ENCODE results near the gene CMTM6.

CMTM6 gene

DNA sequence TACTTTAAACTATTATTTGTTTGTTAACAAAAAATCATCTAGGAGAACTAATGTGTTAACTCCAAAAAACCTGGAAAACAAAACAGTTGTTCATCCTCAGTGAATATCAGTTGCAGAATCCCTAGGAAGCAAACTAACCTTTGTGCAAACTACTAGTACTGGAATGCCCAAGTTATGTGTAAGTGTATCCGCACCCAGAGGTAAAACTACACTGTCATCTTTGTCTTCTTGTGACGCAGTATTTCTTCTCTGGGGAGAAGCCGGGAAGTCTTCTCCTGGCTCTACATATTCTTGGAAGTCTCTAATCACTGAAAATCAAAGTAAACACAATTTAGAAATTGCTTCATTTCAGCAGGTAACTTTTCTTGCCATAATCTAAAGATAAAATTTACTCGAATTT is 38.2 kb upstream of the CMTM6 start:
- H3K9me3 ChIP-seq (ENCODE audit: insufficient read depth, low read length, severe bottlenecking): no peaks in the 10 kb centered on the region
- peaks cover 58% of the 10 kb centered on the region for H3K36me3 ChIP-seq (ENCODE audit: insufficient read depth, low read length)
- no peak overlapping the region for H3K4me3 ChIP-seq (ENCODE audit: low read depth in 1 of 2, low read length in 2 of 2)
- H3K4me2 ChIP-seq (ENCODE audit: insufficient read depth, low read length): no peak overlapping the region
- DNase-seq: no peak
- TF ChIP-seq, protein P1, sequence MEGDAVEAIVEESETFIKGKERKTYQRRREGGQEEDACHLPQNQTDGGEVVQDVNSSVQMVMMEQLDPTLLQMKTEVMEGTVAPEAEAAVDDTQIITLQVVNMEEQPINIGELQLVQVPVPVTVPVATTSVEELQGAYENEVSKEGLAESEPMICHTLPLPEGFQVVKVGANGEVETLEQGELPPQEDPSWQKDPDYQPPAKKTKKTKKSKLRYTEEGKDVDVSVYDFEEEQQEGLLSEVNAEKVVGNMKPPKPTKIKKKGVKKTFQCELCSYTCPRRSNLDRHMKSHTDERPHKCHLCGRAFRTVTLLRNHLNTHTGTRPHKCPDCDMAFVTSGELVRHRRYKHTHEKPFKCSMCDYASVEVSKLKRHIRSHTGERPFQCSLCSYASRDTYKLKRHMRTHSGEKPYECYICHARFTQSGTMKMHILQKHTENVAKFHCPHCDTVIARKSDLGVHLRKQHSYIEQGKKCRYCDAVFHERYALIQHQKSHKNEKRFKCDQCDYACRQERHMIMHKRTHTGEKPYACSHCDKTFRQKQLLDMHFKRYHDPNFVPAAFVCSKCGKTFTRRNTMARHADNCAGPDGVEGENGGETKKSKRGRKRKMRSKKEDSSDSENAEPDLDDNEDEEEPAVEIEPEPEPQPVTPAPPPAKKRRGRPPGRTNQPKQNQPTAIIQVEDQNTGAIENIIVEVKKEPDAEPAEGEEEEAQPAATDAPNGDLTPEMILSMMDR (IDR thresholded peaks at IDR 0.05; ENCODE audit: borderline replicate concordance, extremely low read depth, low read length, poor library complexity, severe bottlenecking): no peak
- TF ChIP-seq EZH2 (IDR thresholded peaks at IDR 0.05; ENCODE audit: borderline replicate concordance, low read depth, low read length, severe bottlenecking): no peak
- peaks cover 2% of the 10 kb centered on the region; the same call in 1 of the 2 replicates for H4K20me1 ChIP-seq (ENCODE audit: insufficient read depth, low read length)
- no peaks in the 10 kb centered on the region for H3K4me1 ChIP-seq (ENCODE audit: insufficient read depth, low read length)
- H3K9ac ChIP-seq (ENCODE audit: low read depth, low read length): no peak overlapping the region
- no peaks in the 10 kb centered on the region for H3K27me3 ChIP-seq (ENCODE audit: insufficient read depth, low read length, poor library complexity)
- no peak for ATAC-seq (ENCODE audit: insufficient read depth, low read depth)
- H3K79me2 ChIP-seq (ENCODE audit: insufficient read depth, low read length): peaks cover 29% of the 10 kb centered on the region
- no peak overlapping the region for H2AFZ ChIP-seq (ENCODE audit: low read depth, low read length)
- no peak overlapping the region for H3K27ac ChIP-seq (ENCODE audit: low read length)

DNA sequence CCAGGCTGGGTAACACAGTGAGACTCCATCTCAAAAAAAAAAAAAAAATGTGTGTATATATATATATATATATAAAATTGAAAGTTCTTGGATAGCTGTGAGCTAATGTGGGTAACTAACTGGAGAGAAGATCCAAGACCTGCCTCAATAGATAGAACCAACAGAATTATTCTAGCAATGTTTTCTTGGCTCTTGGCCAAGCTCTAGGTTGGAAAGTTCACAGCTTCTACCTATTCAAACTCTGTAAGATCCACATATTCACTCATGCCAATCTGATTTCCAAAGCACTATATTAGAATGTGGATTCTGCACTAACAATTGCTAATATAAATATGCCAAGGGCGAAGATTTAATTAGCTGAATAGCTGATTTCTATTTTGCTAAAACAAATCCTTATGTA is 29.8 kb upstream of the CMTM6 start:
- Histone ChIP-seq H3K4me2 (ENCODE audit: insufficient read depth, low read length) (no peak overlapping the region), H3K4me1 (ENCODE audit: insufficient read depth, low read length) (no peaks in the 10 kb centered on the region), H3K9ac (ENCODE audit: low read depth, low read length) (no peak overlapping the region), H3K36me3 (ENCODE audit: insufficient read depth, low read length) (peaks cover 89% of the 10 kb centered on the region), H2AFZ (ENCODE audit: low read depth, low read length) (no peak overlapping the region), H3K9me3 (ENCODE audit: insufficient read depth, low read length, severe bottlenecking) (no peaks in the 10 kb centered on the region), H3K27ac (ENCODE audit: low read length) (no peak overlapping the region), H3K79me2 (ENCODE audit: insufficient read depth, low read length) (no peaks in the 10 kb centered on the region; the same call in 1 of the 2 replicates), H3K27me3 (ENCODE audit: insufficient read depth, low read length, poor library complexity) (no peaks in the 10 kb centered on the region), H3K4me3 (ENCODE audit: low read depth in 1 of 2, low read length in 2 of 2) (no peak overlapping the region), H4K20me1 (ENCODE audit: insufficient read depth, low read length) (no peaks in the 10 kb centered on the region)
- ATAC-seq (ENCODE audit: insufficient read depth, low read depth): no peak
- no peak for DNase-seq
- TF ChIP-seq EZH2 (IDR thresholded peaks at IDR 0.05; ENCODE audit: borderline replicate concordance, low read depth, low read length, severe bottlenecking): no peak
- TF ChIP-seq, protein P1 (IDR thresholded peaks at IDR 0.05; ENCODE audit: borderline replicate concordance, extremely low read depth, low read length, poor library complexity, severe bottlenecking): no peak

DNA sequence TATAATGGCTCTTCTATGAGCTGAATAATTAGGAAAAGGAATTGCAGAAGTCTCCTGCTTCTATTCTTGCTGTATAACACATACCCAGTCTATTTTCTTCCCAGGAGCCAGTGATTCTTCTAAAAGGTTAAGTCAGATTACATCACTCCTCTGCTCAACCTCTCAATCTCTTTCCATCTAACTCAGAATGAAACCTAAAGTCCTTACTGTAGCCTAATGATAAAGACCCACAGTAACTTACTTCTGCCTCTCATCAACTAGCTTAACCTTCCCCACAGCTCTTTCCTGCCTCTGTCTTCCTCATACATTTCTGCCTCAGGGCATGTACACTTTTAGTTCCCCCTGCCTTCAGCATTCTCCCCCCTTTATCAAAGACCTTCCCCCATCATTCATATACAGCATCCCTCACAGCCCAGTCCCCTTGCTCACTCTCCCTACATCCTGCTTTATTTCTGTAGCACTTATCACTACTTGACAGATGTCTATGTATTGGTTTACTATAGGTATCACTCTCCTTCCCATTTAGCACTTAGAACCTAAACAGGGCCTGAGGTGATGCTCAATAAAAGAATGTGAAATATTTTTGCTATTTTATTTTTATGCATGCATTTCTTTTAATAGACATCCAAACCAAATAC is 28.5 kb upstream of the CMTM6 start:
- Histone ChIP-seq H3K4me2 (ENCODE audit: insufficient read depth, low read length) (no peak overlapping the region), H3K36me3 (ENCODE audit: insufficient read depth, low read length) (peaks cover 89% of the 10 kb centered on the region), H3K9ac (ENCODE audit: low read depth, low read length) (no peak overlapping the region), H3K9me3 (ENCODE audit: insufficient read depth, low read length, severe bottlenecking) (no peaks in the 10 kb centered on the region), H3K27me3 (ENCODE audit: insufficient read depth, low read length, poor library complexity) (no peaks in the 10 kb centered on the region), H3K4me3 (ENCODE audit: low read depth in 1 of 2, low read length in 2 of 2) (no peak overlapping the region), H3K79me2 (ENCODE audit: insufficient read depth, low read length) (no peaks in the 10 kb centered on the region; the same call in 1 of the 2 replicates), H2AFZ (ENCODE audit: low read depth, low read length) (no peak overlapping the region), H3K27ac (ENCODE audit: low read length) (no peak overlapping the region), H3K4me1 (ENCODE audit: insufficient read depth, low read length) (no peaks in the 10 kb centered on the region), H4K20me1 (ENCODE audit: insufficient read depth, low read length) (no peaks in the 10 kb centered on the region)
- ATAC-seq (ENCODE audit: insufficient read depth, low read depth) (no peak), DNase-seq (no peak)
- TF ChIP-seq, protein P1 (IDR thresholded peaks at IDR 0.05; ENCODE audit: borderline replicate concordance, extremely low read depth, low read length, poor library complexity, severe bottlenecking): no peak
- no peak for TF ChIP-seq EZH2 (IDR thresholded peaks at IDR 0.05; ENCODE audit: borderline replicate concordance, low read depth, low read length, severe bottlenecking)
